Measurements from ENCODE around the gene CABLES1.
"Not testable (repeated sequence)": the region's sequence is repeated elsewhere in the genome, so short reads cannot be mapped to it uniquely, and the experiment has no call there.

Gene CABLES1

DNA sequence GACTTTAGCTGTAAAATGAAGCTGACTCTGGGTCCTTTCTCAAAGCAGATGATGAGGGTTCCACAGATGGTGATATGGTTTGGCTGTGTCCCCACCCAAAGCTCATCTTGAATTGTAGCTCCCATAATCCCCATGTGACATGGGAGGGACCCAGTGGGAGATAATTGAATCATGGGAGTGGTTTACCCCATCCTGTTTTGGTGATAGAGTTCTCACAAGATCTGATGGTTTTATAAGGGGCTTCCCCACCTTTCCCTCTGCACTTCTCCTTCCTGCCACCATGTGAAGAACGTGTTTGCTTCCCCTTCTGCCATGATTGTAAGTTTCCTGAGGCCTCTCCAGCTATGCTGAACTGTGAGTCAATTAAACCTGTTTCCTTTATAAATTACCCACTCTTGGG, 133.8 kb downstream of the CABLES1 start:
- DNase-seq, result not testable (repeated sequence)

DNA sequence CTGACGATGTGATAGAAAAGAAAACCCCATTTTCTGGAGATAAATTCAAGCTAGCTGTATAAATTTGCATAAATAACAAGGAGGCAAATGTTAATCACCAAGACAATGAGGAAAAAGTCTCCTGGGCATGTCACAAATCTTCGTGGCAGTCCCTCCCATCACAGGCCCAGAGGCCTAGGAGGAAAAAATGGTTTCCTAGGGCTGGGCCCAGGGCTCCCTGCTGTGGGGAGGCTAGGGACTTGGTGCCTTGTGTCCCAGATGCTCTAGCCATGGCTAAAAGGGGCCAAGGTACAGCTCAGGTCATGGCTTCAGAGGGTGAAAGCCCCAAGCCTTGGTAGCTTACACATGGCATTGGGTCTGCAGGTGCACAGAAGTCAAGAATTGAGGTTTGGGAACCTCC, 134.6 kb downstream of the CABLES1 start:
- no peak for DNase-seq

DNA sequence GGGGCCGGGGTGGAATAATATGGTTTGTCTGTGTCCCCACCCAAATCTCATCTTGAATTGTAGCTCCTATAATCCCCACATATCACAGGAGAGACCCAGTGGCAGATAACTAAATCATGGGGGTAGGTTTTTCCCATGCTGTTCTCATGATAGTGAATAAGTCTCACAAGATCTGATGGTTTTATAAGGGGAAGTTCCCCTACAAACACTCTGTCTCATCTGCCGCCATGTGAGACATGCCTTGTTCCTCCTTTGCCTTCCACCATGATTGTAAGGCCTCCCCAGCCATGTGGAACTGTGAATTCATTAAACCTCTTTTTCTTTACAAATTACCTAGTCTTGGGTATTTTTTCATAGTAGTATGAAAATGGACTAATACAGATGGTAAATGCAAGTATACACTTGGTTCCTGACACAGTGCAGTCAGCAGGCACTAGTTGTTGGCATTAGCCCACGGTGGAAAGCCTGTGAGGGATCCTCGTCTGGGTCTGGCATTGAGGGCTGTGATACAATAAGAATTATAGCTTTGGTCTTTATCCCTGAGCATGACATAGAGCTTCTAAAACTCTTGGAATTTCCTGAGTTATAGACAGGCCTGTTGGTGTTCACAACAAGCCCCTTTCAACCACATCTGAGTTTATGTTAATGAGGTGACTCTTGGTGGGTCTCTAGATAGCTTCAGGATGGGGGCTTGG, 135.8 kb downstream of the CABLES1 start:
- no peak for DNase-seq

DNA sequence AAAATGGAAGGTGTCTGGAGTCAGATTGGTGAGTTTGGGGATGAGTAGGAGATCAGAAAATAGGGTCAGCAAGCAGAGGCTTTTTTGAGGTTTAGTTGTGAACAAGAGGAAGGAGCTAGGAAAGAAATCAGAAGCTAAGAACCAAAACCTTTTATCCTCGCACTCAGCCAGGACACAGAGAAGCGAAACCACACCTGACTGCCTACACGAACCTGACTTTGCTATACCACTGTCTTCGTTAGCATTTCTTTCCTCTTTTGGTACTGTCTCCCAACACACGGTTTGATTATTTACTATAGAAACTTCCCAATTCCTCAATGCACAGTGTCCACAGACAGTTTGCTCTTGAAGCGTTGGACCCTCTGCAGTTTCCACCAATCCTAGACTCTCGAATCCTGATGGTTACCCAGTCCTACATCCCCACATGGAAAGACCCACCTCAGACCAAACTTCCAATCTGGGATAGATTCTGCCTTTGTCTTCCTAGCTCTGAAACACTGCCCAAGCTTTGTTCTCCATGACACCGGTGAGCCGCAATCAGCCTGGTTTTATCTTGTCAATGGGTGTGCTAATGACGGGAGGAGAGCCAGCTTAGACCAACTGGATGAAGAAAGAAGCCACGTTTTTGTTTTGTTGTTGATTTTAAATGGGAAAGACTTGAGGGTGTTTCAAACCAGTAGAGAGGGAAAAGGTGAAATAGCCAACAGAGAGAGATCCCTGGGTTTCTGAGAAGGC, 137.4 kb downstream of the CABLES1 start:
- no peak for DNase-seq

DNA sequence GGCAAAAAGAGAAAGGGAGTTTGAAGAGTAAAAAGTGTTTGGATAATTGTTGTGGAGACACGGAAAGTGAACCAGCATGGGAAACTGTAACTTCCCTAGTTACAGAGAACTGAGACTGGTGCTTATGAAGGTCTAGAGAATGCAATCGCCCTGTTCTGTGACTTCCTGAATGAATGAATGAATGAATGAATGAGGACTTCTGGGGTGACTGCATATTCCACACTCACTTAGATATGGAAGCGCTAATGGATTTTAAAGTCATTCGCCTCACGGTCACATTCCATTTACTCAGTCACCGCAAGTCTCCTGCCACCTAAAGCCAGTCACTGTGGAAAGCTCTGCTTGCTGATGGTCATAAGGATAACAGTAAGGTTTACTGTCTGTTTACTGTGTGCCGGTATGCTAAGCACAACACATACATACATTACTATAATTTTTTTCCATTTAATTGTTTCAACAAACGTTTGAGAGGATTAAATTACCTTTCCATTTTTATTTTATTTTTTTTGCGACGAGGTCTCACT, 138.2 kb downstream of the CABLES1 start:
- no peak for DNase-seq

DNA sequence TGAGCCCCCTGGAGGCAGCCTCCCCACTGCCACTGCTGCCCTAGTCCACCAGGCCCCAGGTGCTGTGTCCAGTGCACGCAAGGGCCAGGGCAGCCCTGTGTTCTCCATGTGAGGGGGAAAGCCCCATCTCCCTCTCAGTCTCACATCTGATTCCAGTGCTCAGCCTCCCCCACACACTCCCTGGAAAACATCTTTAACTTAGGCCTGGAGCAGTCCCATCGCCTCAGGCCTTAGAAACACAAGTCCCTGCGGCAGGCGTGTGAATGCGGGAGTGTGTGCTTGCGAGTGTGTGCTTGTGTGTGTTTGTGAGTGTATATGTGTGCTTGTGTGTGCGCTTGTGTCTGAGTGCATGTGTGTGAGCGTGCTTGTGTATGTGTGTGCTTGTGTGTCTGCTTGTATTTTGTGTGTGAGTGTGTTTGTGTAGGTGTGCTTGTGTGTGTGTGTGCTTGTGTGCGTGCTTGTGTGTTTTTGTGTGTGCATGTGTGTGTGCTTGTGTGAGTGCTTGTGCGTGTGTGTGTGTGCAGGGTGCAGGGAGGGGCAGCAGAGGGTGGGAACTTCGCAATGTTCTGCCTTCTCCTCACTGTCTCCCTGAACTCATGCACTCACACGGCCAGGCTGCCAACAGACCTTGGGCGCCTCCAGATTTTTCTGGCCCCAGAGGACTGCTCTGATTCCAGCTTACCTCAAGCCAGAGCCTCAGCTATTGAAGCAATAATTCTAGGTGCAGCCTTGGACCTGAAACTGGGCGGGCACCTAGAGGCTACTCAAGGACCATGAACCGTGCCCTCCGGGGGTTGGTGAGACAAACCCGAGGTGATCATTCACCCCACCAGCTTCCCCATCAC, 139.6 kb downstream of the CABLES1 start:
- DNase-seq, result no peak

DNA sequence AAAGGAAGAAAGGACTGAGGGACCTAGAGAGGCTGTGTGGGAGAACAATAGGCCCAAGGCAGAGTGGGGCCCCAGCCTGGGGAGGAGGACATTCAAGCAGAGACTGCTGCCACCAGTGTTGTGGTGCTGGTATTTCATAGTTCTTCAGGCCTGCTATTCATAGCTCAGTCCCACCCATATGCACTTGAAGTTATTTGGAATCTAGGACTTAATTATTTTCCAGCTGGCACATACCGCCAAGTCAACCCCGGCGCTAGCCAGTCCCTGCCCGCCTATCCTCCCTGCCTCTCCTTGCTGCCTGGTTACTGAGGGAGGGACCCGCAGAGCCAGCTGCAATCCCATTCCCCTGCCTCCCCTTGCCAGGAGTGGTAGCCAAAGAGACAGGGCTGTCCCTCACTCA, 141.2 kb downstream of the CABLES1 start:
- DNase-seq, result peak in 3 of 14 donors; percentile 9 to 16 (median 10)

DNA sequence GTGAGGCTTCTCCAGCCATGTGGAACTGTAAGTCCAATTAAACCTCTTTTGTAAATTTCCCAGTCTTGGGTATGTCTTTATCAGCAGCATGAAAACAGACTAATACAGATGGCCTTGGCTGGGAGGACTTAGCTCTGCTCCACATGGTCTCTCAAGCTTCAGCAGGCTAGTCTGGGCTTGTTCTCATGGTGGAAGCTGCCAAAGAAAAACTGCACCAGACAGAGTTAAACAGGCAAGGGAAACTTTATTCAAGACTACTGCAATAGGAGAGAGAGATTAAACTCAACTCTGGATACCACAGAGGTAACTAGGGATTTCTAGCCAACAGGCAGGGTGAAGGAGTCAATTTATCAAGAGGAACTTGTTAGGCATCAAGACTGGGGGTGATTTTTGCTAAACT, 142.1 kb downstream of the CABLES1 start:
- DNase-seq, result no peak

DNA sequence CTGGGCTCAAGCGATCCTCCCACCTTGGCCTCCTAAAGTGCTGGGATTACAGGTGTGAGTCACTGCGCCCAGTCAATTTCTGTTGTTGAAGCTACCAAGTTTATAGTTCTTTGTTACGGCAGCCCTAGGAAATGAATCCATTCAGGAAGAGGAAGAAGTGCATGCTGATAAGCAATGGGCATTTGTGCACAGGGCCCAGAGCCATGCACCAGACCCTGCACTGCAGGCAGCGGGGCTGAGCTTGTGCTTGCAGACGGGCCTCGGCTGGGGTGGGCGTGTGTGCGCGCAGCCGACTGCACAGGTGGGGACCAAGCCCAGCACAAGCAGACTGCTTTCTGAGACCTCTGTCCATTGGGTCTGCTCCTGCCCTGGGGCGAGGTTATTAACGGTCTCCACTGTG, 144.6 kb downstream of the CABLES1 start:
- no peak for DNase-seq

DNA sequence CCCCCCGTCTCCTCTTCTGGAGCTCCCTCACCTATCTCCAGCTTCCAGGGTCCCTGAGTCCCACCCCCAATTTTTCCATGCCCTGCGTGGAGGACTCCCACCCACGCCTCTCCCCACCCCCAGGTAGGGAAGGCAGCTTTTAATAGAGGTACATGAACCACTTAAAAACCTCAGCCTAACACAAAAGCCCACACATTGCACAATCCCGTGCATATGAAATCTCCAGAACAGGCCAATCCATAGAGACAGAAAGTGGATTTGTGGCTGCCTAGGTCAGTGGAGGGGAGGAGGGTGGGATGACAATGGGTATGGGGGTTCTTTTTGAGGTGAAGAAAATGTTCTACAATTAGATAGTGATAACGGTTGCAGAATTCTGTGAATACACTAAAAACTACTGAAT, 145.6 kb downstream of the CABLES1 start:
- no peak for DNase-seq

DNA sequence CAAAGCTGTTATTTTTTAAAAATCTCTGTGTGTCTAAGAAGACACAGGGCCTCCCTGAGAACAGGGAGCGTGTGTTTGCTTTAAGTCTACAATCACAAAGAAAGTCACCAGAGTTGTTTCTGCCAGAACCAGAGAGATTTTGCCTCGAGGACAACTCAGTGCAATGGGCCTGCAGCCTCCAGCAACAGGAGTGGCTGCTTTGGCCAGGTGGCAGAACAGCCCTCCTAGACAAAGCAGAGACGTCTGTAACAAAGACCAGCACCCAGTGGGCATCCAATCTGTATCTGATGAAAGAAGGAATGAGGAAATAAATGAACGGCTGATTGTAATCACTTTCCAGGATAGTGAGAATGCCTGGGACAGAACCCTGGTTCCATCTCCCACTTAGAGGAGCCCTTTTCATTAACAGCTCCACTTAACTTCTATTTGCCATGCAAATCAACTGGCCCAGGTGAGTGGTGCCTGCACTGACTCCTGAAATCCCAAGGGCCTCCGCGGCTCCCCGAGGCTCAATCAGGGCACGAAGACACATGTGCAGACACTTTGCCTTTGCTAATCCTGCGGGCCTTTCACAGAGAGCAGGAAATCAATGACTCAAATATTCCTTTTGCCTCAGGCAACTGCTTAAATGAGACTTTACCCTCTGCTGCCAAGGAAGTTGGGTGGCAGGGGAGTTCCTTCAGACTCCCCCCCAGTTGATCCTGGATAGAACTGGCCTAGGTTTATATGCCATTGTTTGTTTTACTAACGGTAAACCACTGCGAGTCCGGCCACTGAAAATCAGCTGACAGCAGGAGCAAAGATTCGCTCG, 146.5 kb downstream of the CABLES1 start:
- no peak for DNase-seq

DNA sequence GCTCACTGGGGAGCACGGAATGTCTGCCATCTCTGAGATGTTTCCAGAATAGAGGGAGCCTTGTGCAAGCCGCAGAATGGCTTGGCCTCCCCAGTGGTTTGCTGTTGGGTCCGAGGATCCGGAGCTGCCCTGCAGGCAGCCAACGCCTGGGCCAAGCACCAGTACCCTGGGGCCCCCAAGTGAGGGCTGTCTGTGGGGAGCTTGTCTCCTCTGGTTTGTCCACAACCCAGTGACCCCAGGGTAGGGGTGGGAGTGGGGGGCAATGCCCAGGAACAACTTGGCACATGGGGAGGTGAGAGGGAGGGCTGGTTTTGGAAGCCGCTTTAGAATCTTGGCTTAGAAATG, 147.1 kb downstream of the CABLES1 start:
- no peak for DNase-seq

DNA sequence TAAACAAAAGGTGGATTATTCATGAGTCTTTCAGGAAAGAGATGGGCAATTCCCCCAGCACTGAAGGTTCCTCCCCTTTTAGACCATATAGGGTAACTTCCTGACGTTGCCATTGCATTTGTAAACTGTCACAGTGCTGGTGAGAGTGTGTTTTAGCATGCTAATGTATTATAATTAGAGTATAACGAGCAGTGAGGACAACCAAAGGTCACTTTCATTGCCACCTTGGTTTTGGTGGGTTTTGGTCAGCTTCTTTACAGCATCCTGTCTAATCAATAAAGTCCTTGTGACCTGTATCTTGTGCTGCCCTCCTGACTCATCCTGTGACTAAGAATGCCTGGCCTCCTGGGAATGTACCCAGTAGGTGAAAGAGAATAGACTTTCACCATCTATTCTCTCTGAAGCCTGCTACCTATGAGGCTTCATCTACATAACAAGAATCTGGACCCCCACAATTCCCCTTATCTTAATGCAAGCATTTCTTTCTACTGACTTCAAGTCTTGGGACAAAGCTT, 148.7 kb downstream of the CABLES1 start:
- DNase-seq, result no peak

DNA sequence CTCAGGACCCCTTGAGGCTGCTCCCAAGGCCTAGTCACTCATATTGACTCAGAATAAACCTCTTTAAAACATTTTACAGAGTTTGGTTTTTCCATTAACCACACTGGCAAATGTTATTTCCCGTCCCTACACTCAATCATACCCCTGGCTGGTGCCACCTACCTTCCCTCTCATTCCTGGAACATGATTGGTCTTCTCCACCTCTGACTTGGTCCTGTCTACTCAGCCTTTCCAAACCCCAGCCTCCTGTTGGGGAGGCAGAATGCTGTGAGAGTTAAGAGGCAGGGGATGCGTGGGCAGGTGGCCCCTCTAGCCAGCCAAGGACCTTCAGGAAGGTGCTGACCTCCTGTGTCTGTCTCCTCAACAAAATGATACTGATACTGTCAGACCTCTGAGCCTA, 149.3 kb downstream of the CABLES1 start:
- DNase-seq, result no peak

DNA sequence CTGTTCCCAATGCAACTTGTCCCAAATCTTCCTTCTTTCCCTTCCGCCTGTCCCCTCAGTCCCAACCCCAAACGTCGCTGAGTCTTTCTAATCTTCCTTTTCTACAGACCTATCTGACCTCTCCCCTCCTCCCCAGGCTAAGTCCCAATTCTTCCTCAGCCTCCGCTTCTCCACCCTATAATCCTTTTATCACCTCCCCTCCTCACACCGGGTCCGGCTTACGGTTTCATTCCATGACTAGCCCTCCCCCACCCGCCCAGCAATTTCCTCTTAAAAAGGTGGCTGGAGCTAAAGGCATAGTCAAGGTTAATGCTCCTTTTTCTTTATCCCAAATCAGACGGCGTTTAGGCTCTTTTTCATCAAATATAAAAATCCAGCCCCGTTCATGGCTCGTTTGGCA, 150.3 kb downstream of the CABLES1 start:
- DNase-seq, result not testable (repeated sequence)

DNA sequence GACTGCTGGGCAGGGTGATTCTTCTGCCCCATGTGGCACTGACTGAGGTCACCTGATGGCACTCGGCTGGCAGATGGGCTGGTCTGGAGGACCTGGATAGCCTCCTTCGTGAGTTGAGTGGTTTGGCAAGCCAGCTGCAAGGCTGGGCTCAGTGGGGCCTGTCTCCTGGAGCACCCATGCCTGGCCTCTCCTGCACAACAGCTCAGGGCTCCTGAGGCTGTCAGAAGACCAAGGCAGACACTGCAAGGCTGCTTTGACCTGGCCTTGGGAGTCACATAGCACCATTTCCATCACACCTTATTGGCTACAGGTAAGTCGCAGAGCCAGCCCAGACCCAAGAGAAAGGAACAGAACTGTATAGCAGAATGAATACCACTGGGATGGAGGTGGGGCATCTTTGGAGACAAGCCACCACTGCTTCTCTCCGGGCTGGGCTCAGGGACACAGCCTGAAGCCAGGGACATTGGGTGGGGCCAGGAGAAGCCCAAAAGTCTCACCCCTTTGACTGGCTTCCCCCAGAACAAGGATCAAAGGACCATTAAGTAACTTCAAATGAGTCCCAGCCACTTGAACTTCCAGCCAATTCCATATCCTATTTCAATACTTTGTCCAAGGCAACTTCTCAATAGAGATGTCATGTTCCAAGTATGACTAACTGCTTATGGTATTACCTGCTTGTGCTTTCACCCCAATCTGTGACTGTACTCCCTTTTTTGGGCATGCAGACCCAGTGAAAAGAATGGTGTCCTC, 156.3 kb downstream of the CABLES1 start:
- DNase-seq, result no peak

DNA sequence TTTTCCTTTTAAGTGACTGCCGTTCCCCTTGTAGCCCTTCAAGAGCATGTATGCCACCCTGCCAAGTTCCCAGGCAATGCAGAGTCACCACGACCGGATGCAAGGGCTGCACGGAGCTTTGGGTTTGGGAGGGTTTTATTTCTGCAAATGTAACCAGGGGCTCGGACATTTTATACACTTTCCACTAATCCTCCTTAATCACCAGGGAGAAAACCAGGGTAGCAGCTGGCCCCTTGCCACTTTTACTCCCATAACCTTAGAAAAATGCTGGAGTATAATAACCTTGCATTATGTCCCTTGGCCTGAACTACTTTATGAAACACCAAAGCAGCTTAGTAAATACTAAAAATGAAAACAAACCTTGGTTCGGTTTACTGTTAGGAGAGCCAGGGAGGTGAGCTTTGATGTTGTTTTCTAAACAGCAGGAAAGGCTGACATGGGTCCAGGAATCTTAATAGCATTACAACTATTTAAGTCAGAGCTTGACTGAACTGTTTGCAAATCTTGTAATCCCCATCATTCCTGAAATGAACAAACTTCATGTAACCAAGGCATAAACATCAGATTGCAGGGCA, 165.0 kb downstream of the CABLES1 start:
- no peak for DNase-seq

DNA sequence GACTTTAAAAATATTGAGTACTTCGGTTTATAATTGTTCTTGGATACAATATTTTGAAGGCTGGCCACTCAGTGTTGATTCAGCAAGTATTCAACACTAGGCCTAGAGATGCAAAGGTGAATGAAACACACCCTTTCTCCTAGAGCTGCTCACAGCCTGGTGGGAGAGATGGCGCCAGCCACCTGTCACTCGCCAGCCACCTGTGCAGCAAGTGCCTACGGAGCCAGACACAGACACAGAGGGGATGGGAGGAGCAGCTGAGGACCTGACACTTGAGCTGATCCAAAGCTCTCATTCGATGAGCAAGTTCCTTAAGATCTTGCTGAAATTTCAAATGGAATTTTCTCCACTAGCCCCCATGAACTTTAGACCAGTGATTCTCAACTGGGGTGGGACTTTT, 166.7 kb downstream of the CABLES1 start:
- peak in 1 of 14 donors; percentile 28 for DNase-seq

DNA sequence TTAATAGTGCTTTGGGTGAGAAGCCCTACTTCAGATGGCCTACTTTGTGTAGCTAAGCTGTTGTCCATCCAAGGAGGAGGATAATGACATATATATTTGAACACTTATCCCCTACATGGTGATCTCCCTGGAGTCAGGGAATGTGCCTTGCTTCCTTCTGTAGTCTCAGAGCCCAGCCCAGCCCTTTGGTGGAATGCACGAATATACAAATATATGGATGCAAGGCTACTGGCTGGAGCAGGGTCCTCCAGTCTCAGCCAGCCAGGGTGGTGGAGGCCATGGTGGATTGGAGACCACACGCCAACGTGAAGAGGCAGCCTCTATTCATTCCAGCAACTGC, 167.2 kb downstream of the CABLES1 start:
- no peak for DNase-seq

DNA sequence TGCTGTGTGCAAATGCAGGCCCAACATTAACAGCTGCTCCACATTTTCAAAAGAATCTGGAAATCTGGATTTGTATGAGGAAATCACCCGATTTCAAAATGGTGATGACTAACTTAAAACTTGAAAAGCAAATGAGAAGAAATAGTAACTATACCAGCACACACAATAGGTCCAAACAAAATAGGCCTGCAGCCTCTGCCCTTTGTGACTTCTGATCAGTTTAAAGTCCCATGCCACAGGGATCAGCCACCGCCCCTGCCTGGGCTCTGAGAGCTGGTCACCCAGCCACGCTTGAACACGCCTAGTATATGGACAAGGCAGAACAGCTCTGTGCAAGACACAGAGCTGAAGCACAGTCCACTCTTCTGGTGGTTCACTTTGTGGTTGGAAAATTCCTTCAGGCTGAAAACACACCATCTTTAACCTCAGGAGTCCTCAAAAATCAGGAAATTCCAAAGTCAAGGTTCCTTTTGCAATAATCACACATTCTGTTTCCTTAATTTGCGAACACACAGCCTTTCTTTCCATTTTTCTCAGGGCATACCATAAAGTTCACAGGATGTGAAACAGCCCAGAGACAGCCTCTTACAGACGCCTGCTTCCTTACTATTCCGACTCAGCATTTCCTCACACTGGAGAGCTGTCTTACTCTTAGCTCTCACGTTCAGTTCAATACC, 167.7 kb downstream of the CABLES1 start:
- DNase-seq, result no peak

DNA sequence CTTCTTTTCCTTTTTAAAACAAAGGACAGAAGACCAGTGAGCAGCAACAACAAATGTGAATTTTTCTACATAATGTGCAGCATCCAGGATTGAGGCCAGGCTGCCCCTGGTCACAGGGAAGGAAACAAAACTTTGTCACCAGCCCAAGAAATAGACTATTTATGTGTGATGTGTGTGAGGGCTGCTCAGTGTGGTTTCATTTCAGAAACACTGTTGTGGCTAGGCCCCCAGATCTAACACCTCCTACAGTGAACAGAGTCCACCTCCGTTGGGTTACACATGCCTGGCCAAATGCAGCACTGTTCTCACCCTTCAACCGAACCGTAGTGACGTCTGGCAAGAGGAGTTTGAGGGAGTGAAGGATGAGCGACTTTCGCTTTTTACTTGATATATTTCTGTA, 171.5 kb downstream of the CABLES1 start:
- no peak for DNase-seq
